Measurements from ENCODE around the gene ADD3. TPM values are rescaled to one million over a fixed set of nuclear protein-coding genes. Genes with fewer than 3 reads are reported as not detected.

Gene ADD3
- total RNA-seq, 1 experiment from 2014 or later: 59.9 TPM

DNA sequence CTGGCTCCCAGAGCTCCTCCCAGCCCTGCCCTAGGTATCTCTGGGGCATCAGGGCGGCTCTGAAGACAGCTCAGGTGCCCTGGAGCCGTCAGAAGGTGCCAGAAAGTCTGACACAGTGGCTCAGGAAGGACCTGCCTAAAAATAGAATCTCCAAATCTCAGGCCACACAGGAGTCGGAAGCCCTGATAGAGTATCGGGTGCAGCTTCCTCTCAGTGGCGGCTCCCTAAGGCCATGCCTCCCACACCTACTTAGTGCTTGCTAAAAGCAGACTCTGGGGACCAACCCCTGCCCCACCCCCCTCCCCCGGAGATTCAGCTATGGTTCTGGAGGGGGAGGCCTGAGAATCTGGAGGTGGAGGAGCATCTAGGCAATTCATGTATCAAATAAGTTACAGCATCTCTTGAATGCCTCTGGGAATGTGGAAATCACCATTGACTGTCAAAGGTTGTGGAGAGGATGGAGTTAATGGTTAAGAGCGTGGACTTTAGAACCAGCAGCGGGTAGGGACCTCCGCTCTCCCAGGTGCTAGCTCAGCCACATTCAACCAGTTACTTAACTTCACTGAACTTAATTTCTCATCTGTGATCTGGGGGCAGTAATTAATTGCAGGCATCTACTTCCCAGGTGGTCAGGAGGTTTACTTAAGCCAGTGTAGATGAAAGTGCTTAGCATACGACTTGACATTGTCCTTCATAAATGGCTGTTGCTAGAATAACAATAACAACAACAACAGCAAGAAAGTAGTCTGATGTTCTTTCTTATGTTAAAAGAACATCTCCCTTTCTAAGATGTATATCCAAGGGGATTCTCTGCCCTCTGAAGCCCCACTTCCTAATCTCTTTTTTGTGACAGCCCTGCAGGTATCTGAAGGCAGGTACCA is 161.1 kb downstream of the ADD3 start:
- DNase-seq: peak; percentile 77
- Histone ChIP-seq H3K56ac (ENCODE audit: insufficient read length, low read depth, low read length) (no peak overlapping the region), H3K79me2 (ENCODE audit: insufficient read depth, low read length) (no peaks in the 10 kb centered on the region), H2AK5ac (ENCODE audit: insufficient read length, low read length) (no peak overlapping the region), H3K14ac (ENCODE audit: insufficient read depth, low read length) (no peak overlapping the region), H3K27me3 (ENCODE audit: insufficient read depth, low read length) (peaks cover 79% of the 10 kb centered on the region), H3K9ac (ENCODE audit: extremely low read depth, insufficient read length, low read length) (no peak overlapping the region), H3K23ac (ENCODE audit: insufficient read length, low read depth, low read length) (no peak overlapping the region), H3K79me1 (ENCODE audit: insufficient read depth, low read depth, low read length, poor library complexity, severe bottlenecking) (no peaks in the 10 kb centered on the region), H3K9me3 (ENCODE audit: control insufficient read depth, low read depth, low read length) (no peaks in the 10 kb centered on the region), H3K23me2 (ENCODE audit: insufficient read length, low read depth, low read length, poor library complexity, severe bottlenecking) (no peaks in the 10 kb centered on the region), H2BK120ac (ENCODE audit: low read depth, low read length, poor library complexity, severe bottlenecking) (no peak overlapping the region), H2AFZ (ENCODE audit: low read length) (no peak overlapping the region), H3K4me1 (ENCODE audit: insufficient read depth, low read length) (peaks cover 2% of the 10 kb centered on the region; the same call in 1 of the 2 replicates), H4K91ac (ENCODE audit: insufficient read length, low read depth, low read length) (no peak overlapping the region), H4K8ac (replicated peaks; ENCODE audit: insufficient read length, low read depth, low read length) (no peak overlapping the region), H3K4ac (ENCODE audit: low read depth, low read length) (no peak overlapping the region), H4K5ac (ENCODE audit: insufficient read length, low read depth, low read length) (no peak overlapping the region), H3K27ac (ENCODE audit: insufficient read length, low read depth, low read length) (no peak overlapping the region), H2BK5ac (ENCODE audit: insufficient read length, low read length) (no peak overlapping the region), H2BK15ac (ENCODE audit: low read depth, low read length) (no peak overlapping the region), H3K4me2 (ENCODE audit: insufficient read depth, insufficient read length, low read length) (no peak overlapping the region), H3T11ph (ENCODE audit: low read length) (no peak overlapping the region), H4K20me1 (ENCODE audit: control insufficient read depth, insufficient read depth, insufficient read length) (no peaks in the 10 kb centered on the region), H2BK20ac (ENCODE audit: low read depth, low read length, poor library complexity, severe bottlenecking) (no peak overlapping the region), H3K18ac (ENCODE audit: insufficient read length, low read depth, low read length) (no peak overlapping the region), H2BK12ac (ENCODE audit: insufficient read length, low read depth, low read length) (no peak overlapping the region)
- H3K4me3 Mint-ChIP-seq: peak overlapping the region in 1 of 2 experiments; percentile 54; a peak in 3 of 5 replicates
- TF ChIP-seq CTCF (conservative IDR thresholded peaks at IDR 0.05): no peak
- peak overlapping the region in 1 of 3 experiments; percentile 38; a peak in 1 of 7 replicates for H3K27ac Mint-ChIP-seq
- peaks cover 100% of the 10 kb centered on the region for H3K27me3 Mint-ChIP-seq (ENCODE audit: low read depth)
- H3K9me3 Mint-ChIP-seq: peaks cover 0 to 26% of the 10 kb centered on the region in 2 experiments; a peak in 3 of 5 replicates
- WGBS (ENCODE audit: extremely low coverage, insufficient read length, low lambda C conversion rate): no CpG with 5 or more reads among the region's 10 CpGs
- H3K36me3 Mint-ChIP-seq (ENCODE audit: insufficient read depth in 1 of 3, low read depth in 3 of 3): no peaks in the 10 kb centered on the region; a peak in 2 of 7 replicates
- peaks cover 38 to 45% of the 10 kb centered on the region in 2 experiments for H3K4me1 Mint-ChIP-seq

All from H9 (cell line).